Cardiac muscle cell (in vitro differentiated cells and primary cell): Measurements from ENCODE around the gene EPHB2. TPM values are rescaled to one million over a fixed set of nuclear protein-coding genes. Genes with fewer than 3 reads are reported as not detected.

ENCODE experiments used
- DNase-seq, 2 donors: peaks; one replicate each; pipeline versions ENCODE4 v3.0.0 to v3.0.0-alpha.2; 2010 to 2017; ENCODE audit warnings: low read depth in 1 of 2, low spot score in 1 of 2
- H3K27ac ChIP-seq: fragments of 200-600 bp; sonication (generic); 2 replicates; pipeline ENCODE4 v1.5.1; 2016
- H3K27me3 ChIP-seq: fragments of 200-600 bp; sonication (generic); 2 replicates; pipeline ENCODE4 v1.6.0; 2016; ENCODE audit warnings: control low read depth
- H3K36me3 ChIP-seq: fragments of 200-600 bp; sonication (generic); 2 replicates; pipeline ENCODE4 v1.5.1; 2016; ENCODE audit warnings: control low read depth
- H3K4me1 ChIP-seq: fragments of 200-600 bp; sonication (generic); 2 replicates; pipeline ENCODE4 v1.8.1; 2017; ENCODE audit warnings: low read depth, mild to moderate bottlenecking, mixed run types
- H3K4me3 ChIP-seq: fragments of 200-600 bp; sonication (generic); 2 replicates; pipeline ENCODE4 v1.5.1; 2016; ENCODE audit warnings: mild to moderate bottlenecking
- H3K9me3 ChIP-seq: fragments of 200-600 bp; sonication (generic); 2 replicates; pipeline ENCODE4 v1.5.1; 2017; ENCODE audit warnings: low read depth, mild to moderate bottlenecking, control low read depth
- CTCF ChIP-seq: IDR thresholded peaks from 2 replicates; pipeline ENCODE4 v1.5.1; 2012; ENCODE audit warnings: low read depth, mild to moderate bottlenecking, low read length
- polyA plus RNA-seq: library from polyadenylated mRNA; unstranded; fragments of >200 nt; fragmentation: Nextera tagmentation; extraction: Ambion mirVana; gene quantifications from 2 replicates; pipeline ENCODE4 v1.2.1, GENCODE V29; 2016
- total RNA-seq: library from RNA; depleted of rRNA; stranded (reverse); fragments of >200 nt; gene quantifications from 2 replicates; pipeline ENCODE4 v1.2.3, GENCODE V29; 2016

The EPHB2 gene
- total and polyA plus RNA-seq, 2 experiments from 2014 or later = 38.8 to 96.3 TPM

DNA sequence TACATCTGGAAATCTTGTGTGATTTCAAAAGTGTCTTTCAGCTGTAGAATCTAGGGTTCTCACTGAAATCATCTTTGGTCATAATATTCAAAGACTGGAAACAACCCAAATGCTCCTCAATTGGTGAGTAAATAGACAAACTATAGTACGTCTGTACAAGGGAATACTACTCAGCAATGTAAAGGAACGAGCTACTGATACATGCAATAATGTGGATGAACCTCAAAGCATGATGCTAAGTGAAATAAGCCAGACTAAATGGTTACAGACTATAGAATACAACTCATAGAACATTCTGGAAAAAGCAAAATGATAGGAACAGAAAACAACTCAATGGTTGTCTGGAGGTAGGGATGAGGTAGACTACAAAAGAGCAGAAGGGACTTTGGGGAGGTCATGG, 259.5 kb downstream of the EPHB2 start:
- no peak for DNase-seq
- Histone ChIP-seq H3K36me3 (no peaks in the 10 kb centered on the region), H3K27me3 (peaks cover 13% of the 10 kb centered on the region), H3K27ac (no peak overlapping the region), H3K9me3 (peaks cover 7% of the 10 kb centered on the region), H3K4me3 (no peak overlapping the region), H3K4me1 (no peaks in the 10 kb centered on the region)
- no peak for TF ChIP-seq CTCF

Other genes starting within 250 kb of the EPHB2 start
- gene EPHA8, start 147.3 kb upstream of the EPHB2 start, total RNA-seq = 5.1 and 10.9 TPM in 2 replicates
- gene EPHA8, start 147.3 kb upstream of the EPHB2 start, polyA plus RNA-seq = 4.7 and 13.2 TPM in 2 replicates
- gene C1QA, start 74.2 kb upstream of the EPHB2 start, total RNA-seq = not detected in 2 replicates
- gene C1QA, start 74.2 kb upstream of the EPHB2 start, polyA plus RNA-seq = not detected in 2 replicates
- gene C1QC, start 67.2 kb upstream of the EPHB2 start, total RNA-seq = not detected in 2 replicates
- gene C1QC, start 67.2 kb upstream of the EPHB2 start, polyA plus RNA-seq = not detected in 2 replicates
- not detected in 2 replicates for gene C1QB, start 57.6 kb upstream of the EPHB2 start, total RNA-seq
- gene C1QB, start 57.6 kb upstream of the EPHB2 start, polyA plus RNA-seq = not detected in 2 replicates